H1 (cell line): Measurements from ENCODE around the gene SPANXB1. TPM values are rescaled to one million over a fixed set of nuclear protein-coding genes. Genes with fewer than 3 reads are reported as not detected.
"Not testable (repeated sequence)": the region's sequence is repeated elsewhere in the genome, so short reads cannot be mapped to it uniquely, and the experiment has no call there.

Source experiments
- CTCF ChIA-PET: fragments of 300-600 bp; sonication (Branson Sonifier 250); formaldehyde crosslinking; loops from one replicate; lab custom pipeline; 2021; ENCODE audit not compliant: partially characterized antibody; lab: Charles Lee
- POLR2A ChIA-PET: fragments of 300-600 bp; sonication (Branson Sonifier 250); formaldehyde crosslinking; loops from one replicate; lab custom pipeline; 2021; ENCODE audit warnings: inconsistent platforms; ENCODE audit not compliant: partially characterized antibody; lab: Charles Lee
- DNase-seq, 2 experiments: peaks; one replicate each; pipeline versions ENCODE4 v3.0.0 to v3.0.0-alpha.2; 2010 to 2022; ENCODE audit warnings: low spot score in 2 of 2, low read depth in 1 of 2, mixed read lengths in 1 of 2
- FAIRE-seq: peaks from 2 replicates; lab custom pipeline; 2011; peaks lifted over from hg19 to GRCh38; lab: Jason Lieb, UNC
- H2AFZ ChIP-seq: 2 replicates; pipeline ENCODE4 v1.8.1; 2012; ENCODE audit warnings: low read length, inconsistent platforms
- H2AK5ac ChIP-seq: 2 replicates; pipeline ENCODE4 v1.6.1; 2013; ENCODE audit warnings: low read depth, low read length
- H2BK120ac ChIP-seq: replicated peaks from 2 replicates; pipeline ENCODE3; 2013; ENCODE audit warnings: low read depth, low read length, inconsistent platforms
- H2BK12ac ChIP-seq: 2 replicates; pipeline ENCODE4 v1.6.1; 2013; ENCODE audit warnings: low read depth, low read length
- H2BK15ac ChIP-seq: 2 replicates; pipeline ENCODE4 v1.6.1; 2013; ENCODE audit warnings: low read length
- H2BK20ac ChIP-seq: 2 replicates; pipeline ENCODE4 v1.6.1; 2013; ENCODE audit warnings: low read length
- H2BK5ac ChIP-seq: 2 replicates; pipeline ENCODE4 v1.6.1; 2013; ENCODE audit warnings: low read depth, low read length
- H3K14ac ChIP-seq: 2 replicates; pipeline ENCODE4 v1.6.1; 2013; ENCODE audit warnings: inconsistent platforms; ENCODE audit not compliant: insufficient read length
- H3K18ac ChIP-seq: 2 replicates; pipeline ENCODE4 v1.6.1; 2013; ENCODE audit warnings: low read length; ENCODE audit errors: extremely low read depth
- H3K23ac ChIP-seq: 2 replicates; pipeline ENCODE4 v1.6.1; 2013; ENCODE audit warnings: inconsistent platforms; ENCODE audit not compliant: insufficient read length
- H3K23me2 ChIP-seq: 2 replicates; pipeline ENCODE4 v1.6.1; 2013; ENCODE audit warnings: low read depth, low read length
- H3K27ac ChIP-seq: 2 replicates; pipeline ENCODE4 v1.6.1; 2011; ENCODE audit warnings: low read depth, low read length, inconsistent platforms
- H3K27me3 ChIP-seq, 4 experiments: replicated peaks in 1 of 4; 1 replicate in 1 of 4; 2 replicates in 3 of 4; pipeline versions ENCODE4 v1.6.1 to v1.8.1; 2011 to 2013; ENCODE audit warnings: low read length in 3 of 4, mild to moderate bottlenecking in 3 of 4, inconsistent platforms in 2 of 4, mixed read lengths in 2 of 4, moderate library complexity in 1 of 4; ENCODE audit not compliant: control insufficient read depth in 3 of 4, insufficient read depth in 3 of 4; ENCODE audit errors: extremely low read depth in 1 of 4
- H3K36me3 ChIP-seq, 4 experiments: 2 replicates each; pipeline versions ENCODE4 v1.6.1 to v1.8.1; 2011 to 2013; ENCODE audit warnings: mild to moderate bottlenecking in 4 of 4, low read length in 3 of 4, moderate library complexity in 2 of 4, control low read depth in 1 of 4, inconsistent platforms in 1 of 4; ENCODE audit not compliant: insufficient read depth in 4 of 4, control insufficient read depth in 2 of 4
- H3K4ac ChIP-seq: replicated peaks from 2 replicates; pipeline ENCODE3; 2013; ENCODE audit warnings: low read length, low read depth, mixed read lengths, inconsistent platforms; ENCODE audit not compliant: insufficient read length
- H3K4me1 ChIP-seq, 4 experiments: replicated peaks in 1 of 4; 1 replicate in 1 of 4; 2 replicates in 3 of 4; pipeline versions ENCODE4 v1.6.1 to v1.8.1; 2011 to 2013; ENCODE audit warnings: low read length in 3 of 4, inconsistent platforms in 2 of 4, mixed read lengths in 1 of 4; ENCODE audit not compliant: insufficient read depth in 4 of 4, control insufficient read depth in 3 of 4
- H3K4me2 ChIP-seq, 2 experiments: 2 replicates each; pipeline versions ENCODE4 v1.6.1 to v1.8.1; 2011 to 2013; ENCODE audit warnings: low read depth in 2 of 2, low read length in 2 of 2, control low read depth in 1 of 2, inconsistent platforms in 1 of 2, mild to moderate bottlenecking in 1 of 2; ENCODE audit not compliant: insufficient read depth in 1 of 2
- H3K4me3 ChIP-seq, 4 experiments: fragments of 200-600, 300-600 bp in 1 of 4; sonication (generic), shearing (Covaris generic), sonication (Bioruptor Twin) in 1 of 4; 2 replicates each; pipeline versions ENCODE4 v1.5.1 to v1.8.1; 2011 to 2016; ENCODE audit warnings: low read length in 4 of 4, low read depth in 3 of 4, control low read depth in 2 of 4, inconsistent platforms in 2 of 4, mild to moderate bottlenecking in 2 of 4, mixed read lengths in 1 of 4, moderate library complexity in 1 of 4; ENCODE audit not compliant: insufficient read depth in 2 of 4; ENCODE audit errors: extremely low read depth in 1 of 4
- H3K56ac ChIP-seq: replicated peaks from 2 replicates; pipeline ENCODE3; 2013; ENCODE audit warnings: low read depth, mild to moderate bottlenecking, mixed read lengths, low read length, inconsistent platforms; ENCODE audit not compliant: insufficient read length
- H3K79me1 ChIP-seq: 2 replicates; pipeline ENCODE4 v1.6.1; 2013; ENCODE audit warnings: low read depth, low read length, control low read depth
- H3K79me2 ChIP-seq, 2 experiments: 2 replicates each; pipeline versions ENCODE4 v1.6.1 to v1.8.1; 2012 to 2013; ENCODE audit warnings: low read length in 2 of 2, mild to moderate bottlenecking in 2 of 2, inconsistent platforms in 1 of 2; ENCODE audit not compliant: insufficient read depth in 2 of 2, control insufficient read depth in 1 of 2
- H3K9ac ChIP-seq, 4 experiments: replicated peaks in 1 of 4; 1 replicate in 1 of 4; 2 replicates in 3 of 4; pipeline versions ENCODE4 v1.6.1 to v1.8.1; 2011 to 2013; ENCODE audit warnings: low read depth in 3 of 4, low read length in 3 of 4, control low read depth in 2 of 4, mild to moderate bottlenecking in 2 of 4, moderate library complexity in 2 of 4, inconsistent platforms in 1 of 4; ENCODE audit errors: extremely low read depth in 1 of 4
- H3K9me3 ChIP-seq, 2 experiments: 2 replicates each; pipeline versions ENCODE4 v1.6.1 to v1.8.1; 2012 to 2013; ENCODE audit warnings: mild to moderate bottlenecking in 2 of 2, moderate library complexity in 2 of 2, control low read depth in 1 of 2, inconsistent platforms in 1 of 2, low read depth in 1 of 2, low read length in 1 of 2, mixed read lengths in 1 of 2; ENCODE audit not compliant: insufficient read depth in 2 of 2
- H4K20me1 ChIP-seq, 2 experiments: replicated peaks in 1 of 2; 2 replicates each; pipeline versions ENCODE3 to v1.8.1; 2011 to 2013; ENCODE audit warnings: inconsistent platforms in 2 of 2, low read length in 2 of 2, mild to moderate bottlenecking in 1 of 2; ENCODE audit not compliant: insufficient read depth in 2 of 2, control insufficient read depth in 1 of 2
- H4K5ac ChIP-seq: 2 replicates; pipeline ENCODE4 v1.6.1; 2013; ENCODE audit warnings: low read length, low read depth, mixed read lengths, inconsistent platforms; ENCODE audit not compliant: insufficient read length
- H4K8ac ChIP-seq: 2 replicates; pipeline ENCODE4 v1.8.0; 2013; ENCODE audit warnings: mild to moderate bottlenecking, moderate library complexity, low read length, inconsistent platforms; ENCODE audit not compliant: insufficient read depth; ENCODE audit errors: extremely low read depth
- H4K91ac ChIP-seq: replicated peaks from 2 replicates; pipeline ENCODE3; 2013; ENCODE audit warnings: low read length, mixed read lengths, inconsistent platforms; ENCODE audit not compliant: insufficient read length
- WGBS, 2 experiments: shearing (Covaris generic) in 1 of 2; methylation state at CpG; one replicate each; pipeline versions ENCODE4 v1.1.6 to v1.1.7; 2013 to 2015; ENCODE audit warnings: low lambda C conversion rate in 2 of 2, mixed read lengths in 2 of 2, inconsistent platforms in 1 of 2, low coverage in 1 of 2, missing lambda C conversion rate in 1 of 2; ENCODE audit not compliant: insufficient replicate concordance in 2 of 2, insufficient coverage in 1 of 2, insufficient read length in 1 of 2; ENCODE audit errors: extremely low coverage in 1 of 2, missing lambda C conversion rate in 1 of 2; 5-methylcytosine and 5-hydroxymethylcytosine counted together
- long read RNA-seq, 2 experiments: library from RNA in 1 of 2; library from capped mRNA in 1 of 2; stranded (forward); transcript quantifications; one replicate each; pipeline ENCODE4 v2.0.0, GENCODE V29; 2021; ENCODE audit warnings: inconsistent platforms in 1 of 2
- polyA minus RNA-seq, 3 experiments: library from RNA; depleted of rRNA, polyadenylated mRNA; stranded (reverse); fragments of >200 nt; gene quantifications; 1 replicate in 2 of 3; 2 replicates in 1 of 3; pipeline ENCODE4 v1.2.3, GENCODE V29; 2011
- polyA plus RNA-seq, 7 experiments: library from polyadenylated mRNA; depleted of rRNA in 3 of 7; stranded (reverse) in 5 of 7; unstranded in 2 of 7; fragments of >200 nt in 5 of 7; fragments of 200-250 nt in 2 of 7; gene quantifications; 1 replicate in 5 of 7; 2 replicates in 1 of 7; 4 replicates in 1 of 7; pipeline versions ENCODE4 v1.2.1 to v1.2.3, GENCODE V29; 2011 to 2013; ENCODE audit warnings: missing spikeins in 2 of 7, mixed read lengths in 2 of 7
- total RNA-seq: library from RNA; stranded (reverse); fragmentation: NEBNext Ultra II Directional; extraction: Animal tissue kit (Norgen Biotek cat#: 25700); gene quantifications from 2 replicates; pipeline ENCODE4 v1.2.1, GENCODE V29; 2021

Gene SPANXB1
- total RNA-seq (not detected in 2 replicates), polyA plus RNA-seq (2011; rRNA removed) (0.57 TPM in 2 replicates), polyA minus RNA-seq (2011; rRNA and poly(A)+ RNA removed) (not detected in 2 replicates)
- 1.6 TPM for polyA plus RNA-seq (2011; cell fraction: cytosol; rRNA removed)
- 0.50 TPM for polyA plus RNA-seq (2011; cell fraction: nucleus; rRNA removed)
- polyA plus RNA-seq (2012, experiment 1 of 2): 0.60 to 1.3 TPM (median 1.1 TPM) in 3 of 4 replicates, not detected in the other
- polyA plus RNA-seq (2012, experiment 2 of 2): not detected
- 1.2 TPM for polyA plus RNA-seq (2013, experiment 1 of 2)
- 0.70 TPM for polyA plus RNA-seq (2013, experiment 2 of 2)
- not detected for polyA minus RNA-seq (2011; cell fraction: cytosol; rRNA and poly(A)+ RNA removed)
- not detected for polyA minus RNA-seq (2011; cell fraction: nucleus; rRNA and poly(A)+ RNA removed)
- long read RNA-seq, experiment 1, partial matches to known transcripts: 1 of 1 reads
- long read RNA-seq, experiment 1, other reads (novel, unspliced or antisense): 0 of 1 reads
- long read RNA-seq, experiment 2: 0 reads

GRCh38 chrX:141002568-141002967 is at the start of gene SPANXB1:
TSS of gene SPANXB1 (plus strand) at chrX:141002594. CDS start at chrX:141002694, 100 bp downstream.
- H3K9ac ChIP-seq, H2AFZ ChIP-seq, H4K8ac ChIP-seq, H3K9me3 ChIP-seq, H3K18ac ChIP-seq, H3K27ac ChIP-seq, FAIRE-seq, H2AK5ac ChIP-seq, H4K91ac ChIP-seq, H3K4me3 ChIP-seq, H3K23me2 ChIP-seq, H3K79me1 ChIP-seq, POLR2A ChIA-PET, H3K14ac ChIP-seq, H2BK5ac ChIP-seq, H4K20me1 ChIP-seq, H3K23ac ChIP-seq, H3K36me3 ChIP-seq, H3K4ac ChIP-seq, H4K5ac ChIP-seq, H3K56ac ChIP-seq, CTCF ChIA-PET, H2BK120ac ChIP-seq, H3K79me2 ChIP-seq, H3K4me2 ChIP-seq, H2BK20ac ChIP-seq, H2BK12ac ChIP-seq, DNase-seq, H3K27me3 ChIP-seq, H3K4me1 ChIP-seq, H2BK15ac ChIP-seq: not testable (repeated sequence)
- 94% methylated on average over 13 of the region's 13 CpGs; no CpG with 5 or more reads in 1 of the 2 experiments for WGBS, 2 experiments
